Measurements from ENCODE around the gene CBX8.

DNA sequence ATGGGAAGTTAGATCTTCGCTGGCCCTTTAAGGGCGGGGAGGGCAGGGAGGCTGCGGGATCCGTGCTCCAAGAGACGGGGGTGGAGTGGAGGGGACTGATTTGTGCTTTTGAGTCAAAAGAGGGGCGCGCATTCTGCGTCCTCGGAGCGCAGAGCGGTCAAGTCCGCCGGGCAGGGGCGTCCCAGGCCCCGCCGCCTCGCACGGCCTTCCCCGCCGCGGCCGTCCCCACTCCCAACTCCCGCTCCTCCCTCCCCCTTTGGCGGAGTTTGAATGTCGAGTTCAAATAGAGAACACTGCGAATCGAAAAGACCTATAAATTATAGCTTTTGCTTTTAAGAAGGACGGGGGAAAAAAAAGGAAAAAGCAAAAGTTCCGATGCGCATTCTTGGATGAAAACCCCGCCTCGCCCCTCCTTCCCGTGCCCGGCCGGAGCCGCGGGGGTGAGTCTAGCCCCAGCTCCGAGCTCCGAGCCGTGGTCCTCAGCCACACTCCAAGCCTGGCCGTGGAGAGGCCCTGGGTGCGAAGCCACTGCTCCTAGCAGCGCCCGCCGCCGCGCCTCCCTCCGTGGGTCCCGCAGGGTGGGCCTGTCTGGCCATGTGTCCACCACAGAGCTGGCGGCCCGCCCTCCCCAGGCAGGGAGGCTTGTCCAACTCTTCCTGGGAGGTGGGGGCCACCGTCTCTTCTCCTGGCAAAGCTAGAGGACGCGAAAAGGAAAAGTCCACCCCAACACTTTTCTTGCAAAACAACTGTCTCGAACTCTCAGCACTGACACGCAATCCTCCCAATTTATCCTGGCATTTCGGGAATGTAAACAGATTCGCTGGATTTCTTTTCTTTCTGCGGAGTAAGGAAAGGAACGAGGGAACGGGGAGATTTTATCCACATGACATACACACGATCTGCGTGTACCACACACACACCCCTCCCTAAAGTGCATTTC lies 3.6 kb downstream of the CBX8 start:
- TF ChIP-seq EP300 (IDR thresholded peaks at IDR 0.05), result peak in 1 of 2 donors; percentile 38
- no peak for TF ChIP-seq POLR2A (IDR thresholded peaks at IDR 0.05)
